Measurements from ENCODE around the gene KSR2.

GRCh38 chr12:117977373-117977772 is 8.6 kb upstream of the KSR2 start:
- TF ChIP-seq, protein P1, sequence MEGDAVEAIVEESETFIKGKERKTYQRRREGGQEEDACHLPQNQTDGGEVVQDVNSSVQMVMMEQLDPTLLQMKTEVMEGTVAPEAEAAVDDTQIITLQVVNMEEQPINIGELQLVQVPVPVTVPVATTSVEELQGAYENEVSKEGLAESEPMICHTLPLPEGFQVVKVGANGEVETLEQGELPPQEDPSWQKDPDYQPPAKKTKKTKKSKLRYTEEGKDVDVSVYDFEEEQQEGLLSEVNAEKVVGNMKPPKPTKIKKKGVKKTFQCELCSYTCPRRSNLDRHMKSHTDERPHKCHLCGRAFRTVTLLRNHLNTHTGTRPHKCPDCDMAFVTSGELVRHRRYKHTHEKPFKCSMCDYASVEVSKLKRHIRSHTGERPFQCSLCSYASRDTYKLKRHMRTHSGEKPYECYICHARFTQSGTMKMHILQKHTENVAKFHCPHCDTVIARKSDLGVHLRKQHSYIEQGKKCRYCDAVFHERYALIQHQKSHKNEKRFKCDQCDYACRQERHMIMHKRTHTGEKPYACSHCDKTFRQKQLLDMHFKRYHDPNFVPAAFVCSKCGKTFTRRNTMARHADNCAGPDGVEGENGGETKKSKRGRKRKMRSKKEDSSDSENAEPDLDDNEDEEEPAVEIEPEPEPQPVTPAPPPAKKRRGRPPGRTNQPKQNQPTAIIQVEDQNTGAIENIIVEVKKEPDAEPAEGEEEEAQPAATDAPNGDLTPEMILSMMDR (IDR thresholded peaks at IDR 0.05; ENCODE audit: extremely low read depth in 1 of 2, insufficient read depth in 1 of 2, low read depth in 1 of 2, low read length in 2 of 2) = no peak
- TF ChIP-seq EZH2 (IDR thresholded peaks at IDR 0.05; ENCODE audit: borderline replicate concordance, low read depth, low read length, severe bottlenecking) = no peak

Measured in endothelial cell of umbilical vein (primary cell).